ENCODE results near the gene KIF11.

- TF ChIP-seq, protein P1, sequence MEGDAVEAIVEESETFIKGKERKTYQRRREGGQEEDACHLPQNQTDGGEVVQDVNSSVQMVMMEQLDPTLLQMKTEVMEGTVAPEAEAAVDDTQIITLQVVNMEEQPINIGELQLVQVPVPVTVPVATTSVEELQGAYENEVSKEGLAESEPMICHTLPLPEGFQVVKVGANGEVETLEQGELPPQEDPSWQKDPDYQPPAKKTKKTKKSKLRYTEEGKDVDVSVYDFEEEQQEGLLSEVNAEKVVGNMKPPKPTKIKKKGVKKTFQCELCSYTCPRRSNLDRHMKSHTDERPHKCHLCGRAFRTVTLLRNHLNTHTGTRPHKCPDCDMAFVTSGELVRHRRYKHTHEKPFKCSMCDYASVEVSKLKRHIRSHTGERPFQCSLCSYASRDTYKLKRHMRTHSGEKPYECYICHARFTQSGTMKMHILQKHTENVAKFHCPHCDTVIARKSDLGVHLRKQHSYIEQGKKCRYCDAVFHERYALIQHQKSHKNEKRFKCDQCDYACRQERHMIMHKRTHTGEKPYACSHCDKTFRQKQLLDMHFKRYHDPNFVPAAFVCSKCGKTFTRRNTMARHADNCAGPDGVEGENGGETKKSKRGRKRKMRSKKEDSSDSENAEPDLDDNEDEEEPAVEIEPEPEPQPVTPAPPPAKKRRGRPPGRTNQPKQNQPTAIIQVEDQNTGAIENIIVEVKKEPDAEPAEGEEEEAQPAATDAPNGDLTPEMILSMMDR (conservative IDR thresholded peaks at IDR 0.05; ENCODE audit: low read depth in 2 of 2): no peak
- TF ChIP-seq, protein P2, sequence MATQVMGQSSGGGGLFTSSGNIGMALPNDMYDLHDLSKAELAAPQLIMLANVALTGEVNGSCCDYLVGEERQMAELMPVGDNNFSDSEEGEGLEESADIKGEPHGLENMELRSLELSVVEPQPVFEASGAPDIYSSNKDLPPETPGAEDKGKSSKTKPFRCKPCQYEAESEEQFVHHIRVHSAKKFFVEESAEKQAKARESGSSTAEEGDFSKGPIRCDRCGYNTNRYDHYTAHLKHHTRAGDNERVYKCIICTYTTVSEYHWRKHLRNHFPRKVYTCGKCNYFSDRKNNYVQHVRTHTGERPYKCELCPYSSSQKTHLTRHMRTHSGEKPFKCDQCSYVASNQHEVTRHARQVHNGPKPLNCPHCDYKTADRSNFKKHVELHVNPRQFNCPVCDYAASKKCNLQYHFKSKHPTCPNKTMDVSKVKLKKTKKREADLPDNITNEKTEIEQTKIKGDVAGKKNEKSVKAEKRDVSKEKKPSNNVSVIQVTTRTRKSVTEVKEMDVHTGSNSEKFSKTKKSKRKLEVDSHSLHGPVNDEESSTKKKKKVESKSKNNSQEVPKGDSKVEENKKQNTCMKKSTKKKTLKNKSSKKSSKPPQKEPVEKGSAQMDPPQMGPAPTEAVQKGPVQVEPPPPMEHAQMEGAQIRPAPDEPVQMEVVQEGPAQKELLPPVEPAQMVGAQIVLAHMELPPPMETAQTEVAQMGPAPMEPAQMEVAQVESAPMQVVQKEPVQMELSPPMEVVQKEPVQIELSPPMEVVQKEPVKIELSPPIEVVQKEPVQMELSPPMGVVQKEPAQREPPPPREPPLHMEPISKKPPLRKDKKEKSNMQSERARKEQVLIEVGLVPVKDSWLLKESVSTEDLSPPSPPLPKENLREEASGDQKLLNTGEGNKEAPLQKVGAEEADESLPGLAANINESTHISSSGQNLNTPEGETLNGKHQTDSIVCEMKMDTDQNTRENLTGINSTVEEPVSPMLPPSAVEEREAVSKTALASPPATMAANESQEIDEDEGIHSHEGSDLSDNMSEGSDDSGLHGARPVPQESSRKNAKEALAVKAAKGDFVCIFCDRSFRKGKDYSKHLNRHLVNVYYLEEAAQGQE (IDR thresholded peaks at IDR 0.05; ENCODE audit: unreplicated experiment): no peak
- TF ChIP-seq ETS1 (IDR thresholded peaks at IDR 0.05): no peak
- TF ChIP-seq EZH2 (IDR thresholded peaks at IDR 0.05; ENCODE audit: low read depth, unreplicated experiment): peak; percentile 75
- TF ChIP-seq POLR2AphosphoS5 (IDR thresholded peaks at IDR 0.05; ENCODE audit: low read depth): no peak
- TF ChIP-seq CREB1 (CRISPR knock-in tag; IDR thresholded peaks at IDR 0.05; ENCODE audit: low read depth): no peak
- TF ChIP-seq JUNB (IDR thresholded peaks at IDR 0.05; ENCODE audit: unreplicated experiment): no peak
- TF ChIP-seq STAT1 (IDR thresholded peaks at IDR 0.05; ENCODE audit: unreplicated experiment): no peak
- TF ChIP-seq EZH2phosphoT487 (IDR thresholded peaks at IDR 0.05; ENCODE audit: unreplicated experiment): no peak
Observed at GRCh38 chr10:92691591-92692079, 98.7 kb downstream of the KIF11 start.

Measured in GM23338 (cell line).